WTC11 (cell line): ENCODE data around the gene TMEM245. TPM values are rescaled to one million over a fixed set of nuclear protein-coding genes. Genes with fewer than 3 reads are reported as not detected.

Experiments
- ATAC-seq: fragments of 200-7000 bp; cut with Tn5 transposase; 2 replicates; pipeline ENCODE4 v1.10.0; 2021; ENCODE audit warnings: mild to moderate bottlenecking, moderate library complexity
- CTCF ChIA-PET: fragments of 300-600 bp; sonication (Branson Sonifier 250); formaldehyde crosslinking; loops from one replicate; lab custom pipeline; 2021; ENCODE audit warnings: antibody characterized with exemption; lab: Charles Lee
- POLR2A ChIA-PET: fragments of 350-600 bp; sonication (Branson Sonifier 250); formaldehyde crosslinking; loops from one replicate; lab custom pipeline; 2021; ENCODE audit warnings: antibody characterized with exemption; lab: Charles Lee
- DNase-seq: peaks from one replicate; pipeline ENCODE4 v3.0.0; 2021; ENCODE audit warnings: low spot score
- H3K27ac Mint-ChIP-seq: 2 replicates; pipeline ENCODE4 v1.8.0; 2021; ENCODE audit warnings: mixed read lengths
- H3K27me3 Mint-ChIP-seq: 2 replicates; pipeline ENCODE4 v1.8.0; 2021; ENCODE audit warnings: low read depth, mild to moderate bottlenecking, moderate library complexity, mixed read lengths
- H3K36me3 Mint-ChIP-seq: 2 replicates; pipeline ENCODE4 v1.8.0; 2021; ENCODE audit warnings: mixed read lengths
- H3K4me1 Mint-ChIP-seq: 2 replicates; pipeline ENCODE4 v1.8.0; 2022; ENCODE audit warnings: mixed read lengths
- H3K4me3 Mint-ChIP-seq: 2 replicates; pipeline ENCODE4 v1.8.0; 2021; ENCODE audit warnings: mild to moderate bottlenecking, moderate library complexity, mixed read lengths
- H3K9me3 Mint-ChIP-seq: 2 replicates; pipeline ENCODE4 v1.8.0; 2021; ENCODE audit warnings: mixed read lengths
- CREM ChIP-seq: sonication (generic); formaldehyde crosslinking; IDR thresholded peaks from 2 replicates; pipeline ENCODE4 v1.8.1; 2022; ENCODE audit warnings: mild to moderate bottlenecking, missing genetic modification reagents, moderate library complexity
- ESRRA ChIP-seq: sonication (generic); formaldehyde crosslinking; IDR thresholded peaks from 2 replicates; pipeline ENCODE4 v1.8.1; 2022; ENCODE audit warnings: mild to moderate bottlenecking, missing genetic modification reagents, borderline replicate concordance
- FOXJ3 ChIP-seq: sonication (generic); formaldehyde crosslinking; IDR thresholded peaks from 2 replicates; pipeline ENCODE4 v1.9.0; 2021; ENCODE audit warnings: missing genetic modification reagents, mild to moderate bottlenecking, borderline replicate concordance
- FOXP1 ChIP-seq: sonication (generic); formaldehyde crosslinking; IDR thresholded peaks from 2 replicates; pipeline ENCODE4 v1.8.0; 2022; ENCODE audit warnings: missing genetic modification reagents, mild to moderate bottlenecking, moderate library complexity, borderline replicate concordance
- NR1H2 ChIP-seq: sonication (generic); formaldehyde crosslinking; IDR thresholded peaks from 2 replicates; pipeline ENCODE4 v1.9.0; 2021; ENCODE audit warnings: mild to moderate bottlenecking, moderate library complexity, missing genetic modification reagents
- NR3C1 ChIP-seq: sonication (generic); formaldehyde crosslinking; conservative IDR thresholded peaks from 2 replicates; pipeline ENCODE4 v1.8.1; 2023; ENCODE audit warnings: low read depth, mild to moderate bottlenecking, missing genetic modification reagents
- PRRX2 ChIP-seq: fragments of 250-450 bp; sonication (Bioruptor Pico); IDR thresholded peaks from 2 replicates; pipeline ENCODE4 v1.8.0; 2021; ENCODE audit warnings: mild to moderate bottlenecking
- RELA ChIP-seq: sonication (generic); formaldehyde crosslinking; IDR thresholded peaks from 2 replicates; pipeline ENCODE4 v1.8.1; 2022; ENCODE audit warnings: missing genetic modification reagents, mild to moderate bottlenecking, borderline replicate concordance
- SMAD4 ChIP-seq: sonication (generic); formaldehyde crosslinking; IDR thresholded peaks from 2 replicates; pipeline ENCODE4 v1.8.0; 2022; ENCODE audit warnings: mild to moderate bottlenecking, missing genetic modification reagents
- TEAD4 ChIP-seq: sonication (generic); formaldehyde crosslinking; IDR thresholded peaks from 2 replicates; pipeline ENCODE4 v1.8.0; 2022; ENCODE audit warnings: mild to moderate bottlenecking, missing genetic modification reagents
- ZBTB21 ChIP-seq: sonication (generic); formaldehyde crosslinking; IDR thresholded peaks from 2 replicates; pipeline ENCODE4 v1.8.1; 2023; ENCODE audit warnings: mild to moderate bottlenecking, missing genetic modification reagents, borderline replicate concordance
- ZNF396 ChIP-seq: fragments of 250-450 bp; sonication (Bioruptor Pico); IDR thresholded peaks from 2 replicates; pipeline ENCODE4 v1.8.0; 2021; ENCODE audit warnings: mild to moderate bottlenecking, moderate library complexity, borderline replicate concordance
- ZNF671 ChIP-seq: fragments of 250-450 bp; sonication (Bioruptor Pico); IDR thresholded peaks from 2 replicates; pipeline ENCODE4 v1.8.0; 2021; ENCODE audit warnings: mild to moderate bottlenecking
- total RNA-seq: library from RNA; stranded (reverse); gene quantifications from 3 replicates; pipeline ENCODE4 v1.2.3, GENCODE V29; 2021
- TF ChIP-seq, protein P1 (sequence below): sonication (generic); formaldehyde crosslinking; conservative IDR thresholded peaks from 2 replicates; pipeline ENCODE4 v1.8.1; 2022; ENCODE audit warnings: mild to moderate bottlenecking, missing genetic modification reagents
- TF ChIP-seq, protein P2 (sequence below): sonication (generic); formaldehyde crosslinking; IDR thresholded peaks from 2 replicates; pipeline ENCODE4 v1.8.0; 2023; ENCODE audit warnings: missing genetic modification reagents, mild to moderate bottlenecking, borderline replicate concordance
- TF ChIP-seq, protein P3 (sequence below): sonication (generic); formaldehyde crosslinking; IDR thresholded peaks from 2 replicates; pipeline ENCODE4 v1.8.1; 2023; ENCODE audit warnings: mild to moderate bottlenecking, missing genetic modification reagents
- TF ChIP-seq, protein P4 (sequence below): sonication (generic); formaldehyde crosslinking; IDR thresholded peaks from 2 replicates; pipeline ENCODE4 v1.8.0; 2022; ENCODE audit warnings: mild to moderate bottlenecking, missing genetic modification reagents
- TF ChIP-seq, protein P5 (sequence below): sonication (generic); formaldehyde crosslinking; IDR thresholded peaks from 2 replicates; pipeline ENCODE4 v1.8.1; 2022; ENCODE audit warnings: low read depth, missing genetic modification reagents, borderline replicate concordance
- TF ChIP-seq, protein P6 (sequence below): fragments of 250-450 bp; sonication (Bioruptor Pico); IDR thresholded peaks from 2 replicates; pipeline ENCODE4 v1.9.0; 2021; ENCODE audit warnings: moderate library complexity, mild to moderate bottlenecking, inconsistent platforms, borderline replicate concordance
- TF ChIP-seq, protein P7 (sequence below): sonication (generic); formaldehyde crosslinking; IDR thresholded peaks from 2 replicates; pipeline ENCODE4 v1.8.1; 2023; ENCODE audit warnings: mild to moderate bottlenecking, missing genetic modification reagents, moderate library complexity

TMEM245 gene
- total RNA-seq, 1 experiment from 2014 or later: 40.8 TPM

DNA sequence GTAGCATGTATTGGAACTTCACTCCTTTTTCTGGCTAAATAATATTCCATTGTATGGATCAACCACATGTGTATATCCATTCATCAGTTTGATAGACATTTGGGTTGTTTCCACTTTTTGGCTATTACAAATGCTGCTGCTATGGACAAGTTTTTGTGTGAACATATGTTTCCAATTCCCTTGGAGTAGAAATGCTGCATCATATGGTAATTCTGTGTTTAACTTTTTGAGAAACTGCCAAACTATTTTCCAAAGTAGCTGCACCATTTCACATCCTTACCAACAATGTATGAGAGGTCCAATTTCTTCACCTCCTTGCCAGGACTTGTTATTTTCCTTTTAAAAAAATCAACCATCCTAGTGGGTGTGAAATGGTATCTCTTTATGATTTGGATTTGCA is 38.9 kb upstream of the TMEM245 start:
- no peak overlapping the region for H3K27ac Mint-ChIP-seq
- no peak overlapping the region for H3K4me3 Mint-ChIP-seq
- H3K9me3 Mint-ChIP-seq: peaks cover 16% of the 10 kb centered on the region
- no peaks in the 10 kb centered on the region for H3K4me1 Mint-ChIP-seq
- TF ChIP-seq ZNF396 (CRISPR knock-in tag) (no peak), ZNF671 (no peak), RELA (no peak), PRRX2 (CRISPR knock-in tag) (no peak), TEAD4 (CRISPR knock-in tag) (no peak), FOXJ3 (CRISPR knock-in tag) (no peak), CREM (no peak), ESRRA (CRISPR knock-in tag) (no peak), NR1H2 (CRISPR knock-in tag) (no peak), SMAD4 (no peak), FOXP1 (no peak), NR3C1 (CRISPR knock-in tag) (no peak), ZBTB21 (CRISPR knock-in tag) (no peak)
- TF ChIP-seq, protein P1, sequence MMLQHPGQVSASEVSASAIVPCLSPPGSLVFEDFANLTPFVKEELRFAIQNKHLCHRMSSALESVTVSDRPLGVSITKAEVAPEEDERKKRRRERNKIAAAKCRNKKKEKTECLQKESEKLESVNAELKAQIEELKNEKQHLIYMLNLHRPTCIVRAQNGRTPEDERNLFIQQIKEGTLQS (CRISPR knock-in tag): no peak
- TF ChIP-seq, protein P2, sequence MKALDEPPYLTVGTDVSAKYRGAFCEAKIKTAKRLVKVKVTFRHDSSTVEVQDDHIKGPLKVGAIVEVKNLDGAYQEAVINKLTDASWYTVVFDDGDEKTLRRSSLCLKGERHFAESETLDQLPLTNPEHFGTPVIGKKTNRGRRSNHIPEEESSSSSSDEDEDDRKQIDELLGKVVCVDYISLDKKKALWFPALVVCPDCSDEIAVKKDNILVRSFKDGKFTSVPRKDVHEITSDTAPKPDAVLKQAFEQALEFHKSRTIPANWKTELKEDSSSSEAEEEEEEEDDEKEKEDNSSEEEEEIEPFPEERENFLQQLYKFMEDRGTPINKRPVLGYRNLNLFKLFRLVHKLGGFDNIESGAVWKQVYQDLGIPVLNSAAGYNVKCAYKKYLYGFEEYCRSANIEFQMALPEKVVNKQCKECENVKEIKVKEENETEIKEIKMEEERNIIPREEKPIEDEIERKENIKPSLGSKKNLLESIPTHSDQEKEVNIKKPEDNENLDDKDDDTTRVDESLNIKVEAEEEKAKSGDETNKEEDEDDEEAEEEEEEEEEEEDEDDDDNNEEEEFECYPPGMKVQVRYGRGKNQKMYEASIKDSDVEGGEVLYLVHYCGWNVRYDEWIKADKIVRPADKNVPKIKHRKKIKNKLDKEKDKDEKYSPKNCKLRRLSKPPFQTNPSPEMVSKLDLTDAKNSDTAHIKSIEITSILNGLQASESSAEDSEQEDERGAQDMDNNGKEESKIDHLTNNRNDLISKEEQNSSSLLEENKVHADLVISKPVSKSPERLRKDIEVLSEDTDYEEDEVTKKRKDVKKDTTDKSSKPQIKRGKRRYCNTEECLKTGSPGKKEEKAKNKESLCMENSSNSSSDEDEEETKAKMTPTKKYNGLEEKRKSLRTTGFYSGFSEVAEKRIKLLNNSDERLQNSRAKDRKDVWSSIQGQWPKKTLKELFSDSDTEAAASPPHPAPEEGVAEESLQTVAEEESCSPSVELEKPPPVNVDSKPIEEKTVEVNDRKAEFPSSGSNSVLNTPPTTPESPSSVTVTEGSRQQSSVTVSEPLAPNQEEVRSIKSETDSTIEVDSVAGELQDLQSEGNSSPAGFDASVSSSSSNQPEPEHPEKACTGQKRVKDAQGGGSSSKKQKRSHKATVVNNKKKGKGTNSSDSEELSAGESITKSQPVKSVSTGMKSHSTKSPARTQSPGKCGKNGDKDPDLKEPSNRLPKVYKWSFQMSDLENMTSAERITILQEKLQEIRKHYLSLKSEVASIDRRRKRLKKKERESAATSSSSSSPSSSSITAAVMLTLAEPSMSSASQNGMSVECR (CRISPR knock-in tag): no peak
- TF ChIP-seq, protein P3, sequence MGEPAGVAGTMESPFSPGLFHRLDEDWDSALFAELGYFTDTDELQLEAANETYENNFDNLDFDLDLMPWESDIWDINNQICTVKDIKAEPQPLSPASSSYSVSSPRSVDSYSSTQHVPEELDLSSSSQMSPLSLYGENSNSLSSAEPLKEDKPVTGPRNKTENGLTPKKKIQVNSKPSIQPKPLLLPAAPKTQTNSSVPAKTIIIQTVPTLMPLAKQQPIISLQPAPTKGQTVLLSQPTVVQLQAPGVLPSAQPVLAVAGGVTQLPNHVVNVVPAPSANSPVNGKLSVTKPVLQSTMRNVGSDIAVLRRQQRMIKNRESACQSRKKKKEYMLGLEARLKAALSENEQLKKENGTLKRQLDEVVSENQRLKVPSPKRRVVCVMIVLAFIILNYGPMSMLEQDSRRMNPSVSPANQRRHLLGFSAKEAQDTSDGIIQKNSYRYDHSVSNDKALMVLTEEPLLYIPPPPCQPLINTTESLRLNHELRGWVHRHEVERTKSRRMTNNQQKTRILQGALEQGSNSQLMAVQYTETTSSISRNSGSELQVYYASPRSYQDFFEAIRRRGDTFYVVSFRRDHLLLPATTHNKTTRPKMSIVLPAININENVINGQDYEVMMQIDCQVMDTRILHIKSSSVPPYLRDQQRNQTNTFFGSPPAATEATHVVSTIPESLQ: no peak
- TF ChIP-seq, protein P4, sequence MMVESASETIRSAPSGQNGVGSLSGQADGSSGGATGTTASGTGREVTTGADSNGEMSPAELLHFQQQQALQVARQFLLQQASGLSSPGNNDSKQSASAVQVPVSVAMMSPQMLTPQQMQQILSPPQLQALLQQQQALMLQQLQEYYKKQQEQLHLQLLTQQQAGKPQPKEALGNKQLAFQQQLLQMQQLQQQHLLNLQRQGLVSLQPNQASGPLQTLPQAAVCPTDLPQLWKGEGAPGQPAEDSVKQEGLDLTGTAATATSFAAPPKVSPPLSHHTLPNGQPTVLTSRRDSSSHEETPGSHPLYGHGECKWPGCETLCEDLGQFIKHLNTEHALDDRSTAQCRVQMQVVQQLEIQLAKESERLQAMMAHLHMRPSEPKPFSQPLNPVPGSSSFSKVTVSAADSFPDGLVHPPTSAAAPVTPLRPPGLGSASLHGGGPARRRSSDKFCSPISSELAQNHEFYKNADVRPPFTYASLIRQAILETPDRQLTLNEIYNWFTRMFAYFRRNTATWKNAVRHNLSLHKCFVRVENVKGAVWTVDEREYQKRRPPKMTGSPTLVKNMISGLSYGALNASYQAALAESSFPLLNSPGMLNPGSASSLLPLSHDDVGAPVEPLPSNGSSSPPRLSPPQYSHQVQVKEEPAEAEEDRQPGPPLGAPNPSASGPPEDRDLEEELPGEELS (CRISPR knock-in tag): no peak
- TF ChIP-seq, protein P5, sequence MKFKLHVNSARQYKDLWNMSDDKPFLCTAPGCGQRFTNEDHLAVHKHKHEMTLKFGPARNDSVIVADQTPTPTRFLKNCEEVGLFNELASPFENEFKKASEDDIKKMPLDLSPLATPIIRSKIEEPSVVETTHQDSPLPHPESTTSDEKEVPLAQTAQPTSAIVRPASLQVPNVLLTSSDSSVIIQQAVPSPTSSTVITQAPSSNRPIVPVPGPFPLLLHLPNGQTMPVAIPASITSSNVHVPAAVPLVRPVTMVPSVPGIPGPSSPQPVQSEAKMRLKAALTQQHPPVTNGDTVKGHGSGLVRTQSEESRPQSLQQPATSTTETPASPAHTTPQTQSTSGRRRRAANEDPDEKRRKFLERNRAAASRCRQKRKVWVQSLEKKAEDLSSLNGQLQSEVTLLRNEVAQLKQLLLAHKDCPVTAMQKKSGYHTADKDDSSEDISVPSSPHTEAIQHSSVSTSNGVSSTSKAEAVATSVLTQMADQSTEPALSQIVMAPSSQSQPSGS (CRISPR knock-in tag): no peak
- TF ChIP-seq, protein P6, sequence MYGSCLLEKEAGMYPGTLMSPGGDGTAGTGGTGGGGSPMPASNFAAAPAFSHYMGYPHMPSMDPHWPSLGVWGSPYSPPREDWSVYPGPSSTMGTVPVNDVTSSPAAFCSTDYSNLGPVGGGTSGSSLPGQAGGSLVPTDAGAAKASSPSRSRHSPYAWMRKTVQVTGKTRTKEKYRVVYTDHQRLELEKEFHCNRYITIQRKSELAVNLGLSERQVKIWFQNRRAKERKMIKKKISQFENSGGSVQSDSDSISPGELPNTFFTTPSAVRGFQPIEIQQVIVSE (CRISPR knock-in tag): no peak
- TF ChIP-seq, protein P7, sequence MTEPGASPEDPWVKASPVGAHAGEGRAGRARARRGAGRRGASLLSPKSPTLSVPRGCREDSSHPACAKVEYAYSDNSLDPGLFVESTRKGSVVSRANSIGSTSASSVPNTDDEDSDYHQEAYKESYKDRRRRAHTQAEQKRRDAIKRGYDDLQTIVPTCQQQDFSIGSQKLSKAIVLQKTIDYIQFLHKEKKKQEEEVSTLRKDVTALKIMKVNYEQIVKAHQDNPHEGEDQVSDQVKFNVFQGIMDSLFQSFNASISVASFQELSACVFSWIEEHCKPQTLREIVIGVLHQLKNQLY (CRISPR knock-in tag): no peak
- H3K27me3 Mint-ChIP-seq: peaks cover 5% of the 10 kb centered on the region; the same call in 1 of the 2 replicates
- DNase-seq (no peak), ATAC-seq (no peak)
- ChIA-PET CTCF (no interaction called here), POLR2A (no interaction called here)
- H3K36me3 Mint-ChIP-seq: peaks cover 7% of the 10 kb centered on the region
